Endothelial cell of umbilical vein (primary cell): ENCODE measurements around the gene MAJIN. TPM values are rescaled to one million over a fixed set of nuclear protein-coding genes. Genes with fewer than 3 reads are reported as not detected.

Source experiments
- BruUV-seq: library from RNA; stranded (reverse); fragments of 400-500 nt; replicated peaks from 2 replicates; lab custom pipeline; 2021; lab: Mats Ljungman, UMichigan
- CTCF ChIA-PET: fragments of 300-600, 350-600 bp; sonication (Branson Sonifier 250); formaldehyde crosslinking; loops from one replicate; lab custom pipeline; 2021; ENCODE audit warnings: antibody characterized with exemption, inconsistent platforms; lab: Charles Lee
- POLR2A ChIA-PET: fragments of 300-600, 350-600 bp; sonication (Branson Sonifier 250); formaldehyde crosslinking; loops from one replicate; lab custom pipeline; 2021; ENCODE audit warnings: antibody characterized with exemption, inconsistent platforms; lab: Charles Lee
- DNase-seq: peaks from one replicate; pipeline ENCODE4 v3.0.0-alpha.2; 2011; ENCODE audit warnings: low read depth, low spot score
- FAIRE-seq: peaks from 2 replicates; lab custom pipeline; 2011; peaks lifted over from hg19 to GRCh38; lab: Jason Lieb, UNC
- H2AFZ ChIP-seq: 2 replicates; pipeline ENCODE4 v1.6.0; 2012; ENCODE audit warnings: low read depth, low read length, control low read depth, inconsistent platforms
- H3K27ac ChIP-seq: 2 replicates; pipeline ENCODE4 v1.5.1; 2011; ENCODE audit warnings: low read depth, mild to moderate bottlenecking, control low read depth, low read length, moderate library complexity; ENCODE audit not compliant: insufficient read depth
- H3K27me3 ChIP-seq, 2 experiments: 2 replicates each; pipeline versions ENCODE4 v1.6.0 to v1.6.1; 2011; ENCODE audit warnings: low read length in 2 of 2, mixed read lengths in 1 of 2; ENCODE audit not compliant: control insufficient read depth in 2 of 2, insufficient read depth in 2 of 2
- H3K36me3 ChIP-seq, 2 experiments: 2 replicates in 1 of 2; 3 replicates in 1 of 2; pipeline ENCODE4 v1.5.1; 2011; ENCODE audit warnings: low read length in 2 of 2, mild to moderate bottlenecking in 1 of 2, moderate library complexity in 1 of 2; ENCODE audit not compliant: control insufficient read depth in 2 of 2, insufficient read depth in 2 of 2; ENCODE audit errors: extremely low read depth in 1 of 2
- H3K4me1 ChIP-seq: 3 replicates; pipeline ENCODE4 v1.5.1; 2011; ENCODE audit warnings: mild to moderate bottlenecking, low read length; ENCODE audit not compliant: control insufficient read depth, insufficient read depth; ENCODE audit errors: extremely low read depth
- H3K4me2 ChIP-seq: 2 replicates; pipeline ENCODE4 v1.6.1; 2011; ENCODE audit warnings: low read length, control low read depth, mixed read lengths; ENCODE audit not compliant: insufficient read depth
- H3K4me3 ChIP-seq, 3 experiments: fragments of 200-600 bp in 1 of 3; sonication (generic), shearing (Covaris generic) in 1 of 3; replicated peaks in 1 of 3; 2 replicates each; pipeline ENCODE4 v1.5.1; 2011 to 2016; ENCODE audit warnings: control low read depth in 3 of 3, low read length in 3 of 3, mild to moderate bottlenecking in 2 of 3, inconsistent platforms in 1 of 3, low read depth in 1 of 3, moderate library complexity in 1 of 3; ENCODE audit not compliant: insufficient read depth in 1 of 3
- H3K79me2 ChIP-seq: 2 replicates; pipeline ENCODE4 v1.6.0; 2012; ENCODE audit warnings: low read length, inconsistent platforms; ENCODE audit not compliant: control insufficient read depth, insufficient read depth
- H3K9ac ChIP-seq: replicated peaks from 2 replicates; pipeline ENCODE3; 2011; ENCODE audit warnings: low read length, control low read depth; ENCODE audit not compliant: insufficient read depth; ENCODE audit errors: extremely low read depth
- H3K9me1 ChIP-seq: replicated peaks from 3 replicates; pipeline ENCODE4 v1.6.0; 2011; ENCODE audit warnings: mild to moderate bottlenecking, low read length; ENCODE audit not compliant: control insufficient read depth, insufficient read depth; ENCODE audit errors: extremely low read depth
- H3K9me3 ChIP-seq: replicated peaks from 2 replicates; pipeline ENCODE4 v1.5.1; 2012; ENCODE audit warnings: low read length, inconsistent platforms; ENCODE audit not compliant: control insufficient read depth, insufficient read depth
- H4K20me1 ChIP-seq: replicated peaks from 2 replicates; pipeline ENCODE3; 2011; ENCODE audit warnings: mild to moderate bottlenecking, low read length; ENCODE audit not compliant: control insufficient read depth, insufficient read depth; ENCODE audit errors: extremely low read depth
- EZH2 ChIP-seq: IDR thresholded peaks from 2 replicates; pipeline ENCODE4 v1.6.1; 2012; ENCODE audit warnings: borderline replicate concordance, low read depth, mild to moderate bottlenecking, moderate library complexity, low read length, inconsistent platforms; ENCODE audit not compliant: severe bottlenecking
- FOS ChIP-seq: IDR thresholded peaks from 2 replicates; pipeline ENCODE4 v1.6.1; 2011; ENCODE audit warnings: mild to moderate bottlenecking, low read length, moderate library complexity, borderline replicate concordance; ENCODE audit not compliant: insufficient read depth
- GATA2 ChIP-seq: IDR thresholded peaks from 2 replicates; pipeline ENCODE4 v1.7.0; 2011; ENCODE audit warnings: low read depth, mild to moderate bottlenecking, moderate library complexity, mixed read lengths, low read length; ENCODE audit not compliant: insufficient read length, insufficient read depth
- JUN ChIP-seq: IDR thresholded peaks from 2 replicates; pipeline ENCODE4 v1.6.1; 2011; ENCODE audit warnings: borderline replicate concordance, low read depth; ENCODE audit not compliant: insufficient read length, insufficient read depth
- MYC ChIP-seq: IDR thresholded peaks from one replicate; pipeline ENCODE4 v1.6.1; 2011; ENCODE audit warnings: mild to moderate bottlenecking, low read depth, low read length
- POLR2A ChIP-seq: IDR thresholded peaks from 2 replicates; pipeline ENCODE4 v1.6.1; 2012; ENCODE audit warnings: low read depth, mild to moderate bottlenecking, control low read depth, low read length
- POLR2AphosphoS5 ChIP-seq: IDR thresholded peaks from 2 replicates; pipeline ENCODE4 v1.6.1; 2012; ENCODE audit warnings: low read depth, mild to moderate bottlenecking, control low read depth, low read length, moderate library complexity; ENCODE audit not compliant: insufficient read depth
- dilution Hi-C: fragments of 300-500 bp; cut with MboI; formaldehyde crosslinking; loops from one replicate; pipeline ENCODE4 v1.15.0; 2019; ENCODE audit warnings: low sequenced_read_pairs; ENCODE audit not compliant: extremely low pct_ligation_motif_present
- intact Hi-C: fragments of 100-400 bp; cut with micrococcal nuclease; formaldehyde crosslinking; loops from one replicate; pipeline ENCODE4 v1.10.0; 2022
- polyA plus RNA-seq, 4 experiments: library from polyadenylated mRNA; depleted of rRNA in 3 of 4; stranded (reverse) in 3 of 4; unstranded in 1 of 4; fragments of >200 nt; gene quantifications; 2 replicates each; pipeline versions ENCODE4 v1.2.1 to v1.2.3, GENCODE V29; 2011 to 2012; ENCODE audit warnings: missing spikeins in 1 of 4
- total RNA-seq: library from RNA; stranded (reverse); gene quantifications from 2 replicates; pipeline ENCODE4 v1.2.3, GENCODE V29; 2021
- TF ChIP-seq, protein P1 (sequence below), 2 donors: IDR thresholded peaks; 1 replicate in 1 of 2; 2 replicates in 1 of 2; pipeline ENCODE4 v1.5.1; 2011; ENCODE audit warnings: low read length in 2 of 2, mild to moderate bottlenecking in 2 of 2, moderate library complexity in 2 of 2, control low read depth in 1 of 2, inconsistent platforms in 1 of 2, low read depth in 1 of 2; ENCODE audit not compliant: insufficient read depth in 1 of 2; ENCODE audit errors: extremely low read depth in 1 of 2
- TF ChIP-seq, protein P2 (sequence below): IDR thresholded peaks from 2 replicates; pipeline ENCODE4 v1.6.1; 2011; ENCODE audit not compliant: insufficient read depth, insufficient read length

The MAJIN gene
- total and polyA plus RNA-seq, 2 donors (not counting 3 experiments of a cell fraction or from before 2014, with no cell fraction given), result 0.07 TPM; not detected in 1

DNA sequence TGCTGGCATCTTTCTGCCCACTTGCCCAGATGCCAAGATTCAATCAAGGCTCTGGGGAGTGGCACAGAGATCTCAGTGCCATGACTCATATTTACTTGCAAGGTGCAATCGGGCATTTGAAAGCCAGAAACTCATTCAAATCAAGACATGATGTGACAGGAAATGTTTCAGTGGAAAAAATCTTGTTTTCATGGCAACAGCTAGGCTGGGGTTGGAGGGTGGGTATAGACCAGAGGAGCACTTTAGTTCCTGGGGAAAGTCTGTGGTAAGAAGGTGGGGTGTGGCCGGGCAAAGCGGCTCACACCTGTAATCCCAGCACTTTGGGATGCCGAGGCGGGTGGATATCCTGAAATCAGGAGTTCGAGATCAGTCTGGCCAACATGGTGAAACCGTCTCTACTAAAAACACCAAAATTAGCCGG lies 1.2 kb downstream of the MAJIN start:
- Histone ChIP-seq H3K4me3 (no peak overlapping the region), H3K4me2 (no peak overlapping the region), H3K9me3 (no peaks in the 10 kb centered on the region), H4K20me1 (no peaks in the 10 kb centered on the region), H3K36me3 (no peaks in the 10 kb centered on the region), H3K27ac (no peak overlapping the region), H3K27me3 (no peaks in the 10 kb centered on the region), H3K9ac (no peak overlapping the region), H3K79me2 (no peaks in the 10 kb centered on the region), H2AFZ (no peak overlapping the region), H3K4me1 (peaks cover 15% of the 10 kb centered on the region), H3K9me1 (no peaks in the 10 kb centered on the region)
- dilution Hi-C loops, result no loop called here
- no peak for FAIRE-seq
- CTCF ChIA-PET, result no interaction called here
- intact Hi-C loops, result loop anchor here (5.0 kb wide), 1 partner anchor 53 kb away; the partner anchor contains the start of gene ATG2A
- peak; percentile 48 for DNase-seq
- TF ChIP-seq JUN (peak; percentile 20), MYC (no peak)
- TF ChIP-seq, protein P1, sequence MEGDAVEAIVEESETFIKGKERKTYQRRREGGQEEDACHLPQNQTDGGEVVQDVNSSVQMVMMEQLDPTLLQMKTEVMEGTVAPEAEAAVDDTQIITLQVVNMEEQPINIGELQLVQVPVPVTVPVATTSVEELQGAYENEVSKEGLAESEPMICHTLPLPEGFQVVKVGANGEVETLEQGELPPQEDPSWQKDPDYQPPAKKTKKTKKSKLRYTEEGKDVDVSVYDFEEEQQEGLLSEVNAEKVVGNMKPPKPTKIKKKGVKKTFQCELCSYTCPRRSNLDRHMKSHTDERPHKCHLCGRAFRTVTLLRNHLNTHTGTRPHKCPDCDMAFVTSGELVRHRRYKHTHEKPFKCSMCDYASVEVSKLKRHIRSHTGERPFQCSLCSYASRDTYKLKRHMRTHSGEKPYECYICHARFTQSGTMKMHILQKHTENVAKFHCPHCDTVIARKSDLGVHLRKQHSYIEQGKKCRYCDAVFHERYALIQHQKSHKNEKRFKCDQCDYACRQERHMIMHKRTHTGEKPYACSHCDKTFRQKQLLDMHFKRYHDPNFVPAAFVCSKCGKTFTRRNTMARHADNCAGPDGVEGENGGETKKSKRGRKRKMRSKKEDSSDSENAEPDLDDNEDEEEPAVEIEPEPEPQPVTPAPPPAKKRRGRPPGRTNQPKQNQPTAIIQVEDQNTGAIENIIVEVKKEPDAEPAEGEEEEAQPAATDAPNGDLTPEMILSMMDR (IDR thresholded peaks at IDR 0.05; ENCODE audit: extremely low read depth in 1 of 2, insufficient read depth in 1 of 2, low read depth in 1 of 2, low read length in 2 of 2), result no peak
- no TSS peak for BruUV-seq
- POLR2A ChIA-PET, result no interaction called here

DNA sequence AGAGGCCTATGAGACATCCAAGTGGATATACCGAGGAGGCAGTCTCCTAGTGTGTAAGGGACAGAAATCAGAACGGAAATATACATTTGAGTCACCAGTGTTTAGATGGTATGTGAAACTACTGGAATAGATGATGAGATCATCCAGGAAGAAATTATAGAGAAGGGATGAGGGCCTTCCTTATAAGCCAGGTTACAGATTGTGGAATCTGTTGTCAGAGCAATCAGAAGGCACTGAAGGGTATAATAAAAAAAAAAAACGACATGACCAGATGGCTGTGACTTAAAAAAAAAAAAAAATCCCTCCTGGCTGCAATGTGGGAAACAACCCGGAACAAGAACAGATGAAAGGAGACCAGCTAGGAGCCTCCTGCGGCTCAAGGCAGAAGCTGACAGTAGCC lies 2.7 kb downstream of the MAJIN start:
- Histone ChIP-seq H3K4me1 (peaks cover 15% of the 10 kb centered on the region), H3K27me3 (no peaks in the 10 kb centered on the region), H4K20me1 (no peaks in the 10 kb centered on the region), H3K9me3 (no peaks in the 10 kb centered on the region), H3K9me1 (no peaks in the 10 kb centered on the region), H3K4me3 (no peak overlapping the region), H3K4me2 (no peak overlapping the region), H3K27ac (no peak overlapping the region), H3K9ac (no peak overlapping the region), H2AFZ (no peak overlapping the region), H3K36me3 (no peaks in the 10 kb centered on the region), H3K79me2 (no peaks in the 10 kb centered on the region)
- CTCF ChIA-PET, result no interaction called here
- peak; percentile 31 for DNase-seq
- TF ChIP-seq GATA2 (no peak), FOS (peak; percentile 37), POLR2A (no peak), JUN (peak; percentile 70), EZH2 (no peak), POLR2AphosphoS5 (no peak), MYC (no peak)
- TF ChIP-seq, protein P1 (IDR thresholded peaks at IDR 0.05; ENCODE audit: extremely low read depth in 1 of 2, insufficient read depth in 1 of 2, low read depth in 1 of 2, low read length in 2 of 2), result no peak
- TF ChIP-seq, protein P2, sequence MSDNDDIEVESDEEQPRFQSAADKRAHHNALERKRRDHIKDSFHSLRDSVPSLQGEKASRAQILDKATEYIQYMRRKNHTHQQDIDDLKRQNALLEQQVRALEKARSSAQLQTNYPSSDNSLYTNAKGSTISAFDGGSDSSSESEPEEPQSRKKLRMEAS, result no peak
- POLR2A ChIA-PET, result no interaction called here
- no peak for FAIRE-seq
- no TSS peak for BruUV-seq
- intact Hi-C loops, result no loop called here
- dilution Hi-C loops, result no loop called here
